Fibroblast of gingiva (primary cell): ENCODE measurements around the gene OSTC.
"Not testable (repeated sequence)": the region's sequence is repeated elsewhere in the genome, so short reads cannot be mapped to it uniquely, and the experiment has no call there.

Experiments used
- DNase-seq: peaks from one replicate; pipeline ENCODE4 v3.0.0-alpha.2; 2011; ENCODE audit warnings: low read depth

OSTC gene

GRCh38 chr4:108646706-108647105, 3.7 kb upstream of the OSTC start:
- DNase-seq, result no peak

GRCh38 chr4:108649863-108650211, 562 bp upstream of the OSTC start:
- DNase-seq, result no peak

GRCh38 chr4:108651014-108651791, 804 bp downstream of the OSTC start:
- DNase-seq, result peak; percentile 65

DNA sequence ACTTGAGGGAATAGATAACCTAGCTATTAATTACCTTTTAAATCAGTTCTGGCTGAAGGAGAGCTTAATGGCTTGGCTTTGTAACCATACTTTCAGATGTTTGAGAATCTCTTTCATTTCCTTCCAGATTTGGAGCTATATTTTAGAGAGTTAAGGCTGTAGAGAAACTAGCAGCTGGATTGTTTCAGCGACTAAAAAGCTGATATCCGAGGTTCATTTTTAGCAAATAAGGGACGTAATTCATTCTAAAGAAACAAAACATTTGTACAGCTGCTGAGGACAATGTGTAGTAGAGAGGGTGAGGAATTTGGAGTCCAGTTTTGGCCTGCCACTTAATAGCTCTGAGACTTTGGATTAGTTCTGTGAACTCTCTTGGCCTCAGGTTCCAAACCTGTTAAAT, 12.2 kb downstream of the OSTC start:
- no peak for DNase-seq

DNA sequence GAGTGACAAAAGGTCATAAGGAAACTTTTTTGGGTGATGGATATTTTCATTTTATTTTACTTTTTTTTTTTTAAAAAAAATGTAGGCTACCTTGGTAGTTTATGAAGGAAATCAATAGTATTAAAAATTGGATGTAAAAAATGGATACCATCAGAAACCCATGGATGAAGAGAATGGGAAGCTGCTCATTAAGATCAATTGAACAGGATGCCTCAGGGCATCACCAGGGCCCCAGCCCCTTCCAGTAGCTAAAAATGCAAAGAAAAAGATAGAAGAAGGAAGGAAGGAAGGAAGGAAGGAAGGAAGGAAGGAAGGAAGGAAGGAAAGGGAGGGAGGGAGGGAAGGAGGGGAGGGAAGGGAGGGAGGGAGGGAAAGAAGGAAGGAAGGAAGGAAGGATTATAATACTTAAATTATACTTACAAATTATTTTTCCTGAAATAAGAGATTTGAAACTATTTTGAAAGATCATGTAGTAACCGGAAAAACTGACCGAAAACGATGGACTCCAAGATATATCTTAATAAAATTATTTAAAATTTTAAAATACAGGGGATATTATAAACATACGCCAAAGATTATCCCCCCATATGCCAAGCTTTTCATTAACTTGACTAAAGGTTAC, 24.1 kb downstream of the OSTC start:
- DNase-seq, result no peak

DNA sequence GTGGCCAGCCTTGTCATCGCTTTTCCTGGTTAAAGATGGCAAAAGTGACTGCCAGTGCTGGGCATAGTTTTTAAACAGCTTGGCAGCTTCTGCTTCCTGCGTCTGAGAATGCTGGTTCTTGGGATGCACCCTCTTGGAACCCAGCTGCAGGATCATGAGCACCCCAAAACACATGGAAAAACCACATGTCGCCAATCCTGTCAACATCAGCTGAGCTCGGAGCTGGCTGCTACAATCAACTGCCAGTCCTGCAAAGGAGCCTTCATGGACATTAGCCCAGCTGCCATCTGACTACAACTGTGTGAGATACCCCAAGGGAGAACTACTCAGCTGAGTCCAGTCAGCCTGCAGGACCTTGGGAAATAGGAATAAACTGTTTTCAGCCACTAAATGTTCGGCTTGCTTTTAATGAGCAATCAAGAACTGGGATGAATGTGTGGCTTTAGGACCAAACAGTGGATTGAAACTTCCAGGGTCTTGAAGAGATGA, 31.0 kb downstream of the OSTC start:
- no peak for DNase-seq

- peak; percentile 38 for DNase-seq
These were observed 33.1 kb downstream of the OSTC start for GRCh38 chr4:108683479-108683878.

GRCh38 chr4:108685036-108685686, 34.8 kb downstream of the OSTC start:
- peak; percentile 14 for DNase-seq

- DNase-seq, result peak; percentile 50
These were observed 40.3 kb downstream of the OSTC start for GRCh38 chr4:108690738-108691137.

- DNase-seq, result no peak
These were observed 42.8 kb downstream of the OSTC start for GRCh38 chr4:108693211-108693610.

DNA sequence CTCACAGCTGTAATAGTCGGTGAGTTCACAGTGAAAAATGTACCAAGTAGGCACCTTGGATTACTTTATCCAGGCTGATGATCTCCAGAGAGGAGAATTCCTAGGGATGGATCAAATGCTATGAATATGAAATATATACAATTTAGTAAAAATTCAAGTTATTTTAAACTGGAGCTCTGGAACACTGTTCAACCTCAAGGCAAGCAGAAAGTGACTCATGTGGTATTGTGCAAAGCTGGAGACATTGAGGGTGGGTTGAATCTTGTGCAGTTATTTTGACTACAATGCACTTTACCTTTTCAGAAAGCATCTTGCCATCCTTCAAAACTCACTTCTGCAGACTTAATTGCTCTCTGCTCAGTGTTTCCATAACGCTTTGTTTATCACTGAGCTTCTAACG, 43.4 kb downstream of the OSTC start:
- peak; percentile 34 for DNase-seq

GRCh38 chr4:108694423-108694822, 44.0 kb downstream of the OSTC start:
- DNase-seq, result no peak

GRCh38 chr4:108695062-108695461, 44.7 kb downstream of the OSTC start:
- DNase-seq, result no peak

GRCh38 chr4:108696160-108696559, 45.8 kb downstream of the OSTC start:
- no peak for DNase-seq

- DNase-seq, result peak; percentile 28
These were observed 49.8 kb downstream of the OSTC start for GRCh38 chr4:108700081-108700757.

- no peak for DNase-seq
These were observed 52.6 kb downstream of the OSTC start for GRCh38 chr4:108702960-108703359.

DNA sequence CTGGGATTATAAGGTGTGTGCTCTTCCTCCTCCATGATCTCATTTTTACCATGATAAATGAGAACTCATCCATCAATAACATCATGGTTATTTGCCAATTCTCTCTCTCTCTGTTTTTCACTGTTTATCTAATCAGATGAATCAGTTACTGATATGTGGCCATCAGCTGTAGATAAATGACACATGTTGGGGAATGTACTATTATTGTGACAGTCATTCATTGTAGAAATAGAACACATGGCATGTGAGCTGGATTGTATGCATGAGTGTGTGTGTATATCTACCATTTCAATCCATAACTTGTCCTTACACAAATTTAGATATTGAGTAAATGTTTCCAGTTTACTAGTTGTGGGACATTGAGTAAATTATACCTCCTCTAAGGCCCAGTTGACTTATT, 53.0 kb downstream of the OSTC start:
- no peak for DNase-seq

- DNase-seq, result no peak
These were observed 53.6 kb downstream of the OSTC start for GRCh38 chr4:108703966-108704365.

- DNase-seq, result no peak
These were observed 55.9 kb downstream of the OSTC start for GRCh38 chr4:108706289-108706688.

- DNase-seq, result no peak
These were observed 58.8 kb downstream of the OSTC start for GRCh38 chr4:108709234-108709633.

DNA sequence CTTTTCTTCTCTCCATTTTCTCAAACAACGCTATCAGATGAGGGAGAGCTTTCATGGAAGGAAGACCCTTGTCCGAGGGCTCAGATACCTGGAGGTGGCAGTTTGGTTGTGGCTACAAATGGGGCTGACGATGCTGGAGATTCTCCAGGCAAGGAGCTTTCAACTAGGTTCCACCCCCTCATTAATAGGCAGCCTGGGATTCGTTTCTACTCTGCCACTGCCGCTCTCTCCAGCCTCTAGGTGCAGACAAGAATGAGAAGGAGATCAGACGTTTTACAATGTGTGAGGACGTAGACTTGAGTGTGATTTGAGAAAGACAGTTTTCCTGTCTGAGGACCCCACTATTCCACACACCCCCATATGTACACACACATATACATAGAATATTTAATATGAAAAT, 59.3 kb downstream of the OSTC start:
- DNase-seq, result no peak

- DNase-seq, result not testable (repeated sequence)
These were observed 60.2 kb downstream of the OSTC start for GRCh38 chr4:108710578-108710977.

- DNase-seq, result no peak
These were observed 64.5 kb downstream of the OSTC start for GRCh38 chr4:108714880-108715279.
